Astrocyte of the spinal cord (primary cell): ENCODE measurements around the gene MPPED1.

Source experiments
- DNase-seq: peaks from one replicate; pipeline ENCODE4 v3.0.0; 2011; ENCODE audit warnings: low read depth, low spot score
- H3K4me3 ChIP-seq: 2 replicates; pipeline ENCODE4 v1.5.1; 2011; ENCODE audit warnings: low read depth, mild to moderate bottlenecking, low read length, moderate library complexity
- CTCF ChIP-seq: IDR thresholded peaks from 2 replicates; pipeline ENCODE4 v1.5.1; 2012; ENCODE audit warnings: low read depth, mild to moderate bottlenecking, low read length, inconsistent platforms
- in situ Hi-C: cut with HindIII; loops from 2 replicates; pipeline ENCODE4 v1.10.0; 2017; ENCODE audit warnings: low sequenced_read_pairs

The MPPED1 gene

GRCh38 chr22:43391306-43391705 is 20.5 kb upstream of the MPPED1 start:
- in situ Hi-C loops: no loop called here
- no peak overlapping the region for H3K4me3 ChIP-seq
- TF ChIP-seq CTCF: no peak
- DNase-seq: no peak

DNA sequence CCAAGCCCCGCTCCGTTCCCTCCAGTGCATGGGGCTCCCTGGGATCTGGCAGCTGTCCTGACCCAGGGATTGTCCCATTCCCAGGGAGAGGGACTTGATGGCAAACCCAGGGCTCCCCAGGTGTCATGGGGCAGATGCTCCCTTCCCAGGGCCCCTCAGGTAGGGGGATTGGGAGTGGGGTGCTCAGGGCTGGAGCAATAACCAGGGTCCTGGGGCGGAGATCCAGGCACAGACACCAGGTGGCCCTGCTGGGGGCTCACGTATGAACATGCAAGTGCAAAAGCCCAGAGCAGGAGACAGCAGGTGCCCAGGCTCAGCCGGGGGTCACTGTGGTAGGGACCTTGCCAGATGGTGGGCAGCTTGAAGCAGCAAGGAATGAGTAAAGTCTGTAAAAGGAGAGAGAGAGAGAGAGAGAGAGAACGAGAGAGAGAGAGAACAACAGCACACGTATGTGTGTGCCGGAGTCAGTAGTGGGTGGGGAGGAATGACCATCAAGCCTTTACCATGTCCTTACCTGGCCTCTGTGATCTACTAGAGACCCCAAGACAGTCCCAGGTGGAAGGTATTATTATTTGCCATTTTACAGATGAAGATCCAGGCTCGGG is 19.3 kb upstream of the MPPED1 start:
- no peak for DNase-seq
- H3K4me3 ChIP-seq: no peak overlapping the region
- no peak for TF ChIP-seq CTCF
- in situ Hi-C loops: no loop called here

DNA sequence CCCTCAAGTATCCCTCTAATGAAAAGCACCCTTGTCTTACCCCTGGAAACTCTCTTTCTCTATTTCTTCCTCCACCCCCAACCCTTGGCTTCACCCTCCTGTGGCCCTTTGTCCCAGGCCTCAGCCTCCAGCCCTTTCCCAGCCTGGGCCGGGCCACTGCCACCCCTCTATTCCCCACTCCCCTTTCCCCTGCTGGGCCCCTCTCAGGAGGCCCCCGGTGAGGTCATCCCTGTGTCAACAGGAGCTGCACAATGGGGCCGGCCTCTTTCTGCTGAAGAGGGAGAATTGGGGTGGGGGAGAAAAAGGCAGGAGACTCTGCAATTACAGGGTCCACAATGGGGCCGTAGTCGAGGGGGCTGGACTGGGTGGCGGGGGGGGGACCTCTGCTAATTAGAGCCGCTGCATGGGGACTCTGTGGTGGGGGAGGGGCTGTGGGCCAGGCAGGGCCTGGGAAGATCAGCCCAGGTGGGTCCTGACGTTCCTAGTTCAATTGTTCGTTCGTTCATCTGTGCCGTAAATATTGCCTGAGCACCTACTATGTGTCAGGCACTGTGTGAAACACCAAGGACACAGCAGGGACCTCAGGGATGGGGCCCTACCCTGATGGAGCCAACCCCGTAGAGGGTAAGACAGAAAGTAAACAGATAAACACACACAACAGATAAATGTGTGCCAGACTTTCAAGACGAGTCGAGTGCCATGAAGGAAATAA is 18.5 kb upstream of the MPPED1 start:
- H3K4me3 ChIP-seq: no peak overlapping the region
- TF ChIP-seq CTCF: no peak
- no peak for DNase-seq
- in situ Hi-C loops: no loop called here

DNA sequence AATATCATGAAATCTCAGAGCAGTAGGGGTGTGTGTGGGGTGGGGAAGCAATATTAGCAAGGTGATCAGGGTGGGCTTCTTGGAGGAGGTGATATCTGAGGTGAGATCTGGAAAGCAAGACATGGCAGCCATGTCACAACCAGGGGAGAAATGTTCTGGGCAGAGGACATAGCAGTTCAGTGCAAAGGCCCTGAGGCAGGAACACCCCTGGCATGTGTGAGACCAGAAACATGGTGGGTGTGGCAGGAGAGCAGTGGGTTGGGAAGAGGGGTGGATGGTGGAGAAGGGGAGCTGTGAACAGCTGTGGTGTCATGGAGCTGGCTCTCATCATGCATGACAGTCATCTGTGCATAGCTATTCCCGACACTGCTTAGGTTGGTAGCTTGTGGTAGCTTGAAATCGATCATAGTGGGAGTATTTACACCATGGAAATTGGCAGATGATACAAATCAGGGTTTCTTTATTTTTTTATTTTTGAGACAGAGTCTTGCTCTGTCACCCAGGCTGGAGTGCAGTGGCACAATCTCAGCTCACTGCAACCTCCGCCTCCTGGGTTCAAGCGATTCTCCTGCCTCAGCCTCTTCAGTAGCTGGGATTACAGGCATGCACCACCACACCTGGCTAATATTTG is 17.9 kb upstream of the MPPED1 start:
- no peak overlapping the region for H3K4me3 ChIP-seq
- TF ChIP-seq CTCF: no peak
- DNase-seq: no peak
- in situ Hi-C loops: no loop called here

DNA sequence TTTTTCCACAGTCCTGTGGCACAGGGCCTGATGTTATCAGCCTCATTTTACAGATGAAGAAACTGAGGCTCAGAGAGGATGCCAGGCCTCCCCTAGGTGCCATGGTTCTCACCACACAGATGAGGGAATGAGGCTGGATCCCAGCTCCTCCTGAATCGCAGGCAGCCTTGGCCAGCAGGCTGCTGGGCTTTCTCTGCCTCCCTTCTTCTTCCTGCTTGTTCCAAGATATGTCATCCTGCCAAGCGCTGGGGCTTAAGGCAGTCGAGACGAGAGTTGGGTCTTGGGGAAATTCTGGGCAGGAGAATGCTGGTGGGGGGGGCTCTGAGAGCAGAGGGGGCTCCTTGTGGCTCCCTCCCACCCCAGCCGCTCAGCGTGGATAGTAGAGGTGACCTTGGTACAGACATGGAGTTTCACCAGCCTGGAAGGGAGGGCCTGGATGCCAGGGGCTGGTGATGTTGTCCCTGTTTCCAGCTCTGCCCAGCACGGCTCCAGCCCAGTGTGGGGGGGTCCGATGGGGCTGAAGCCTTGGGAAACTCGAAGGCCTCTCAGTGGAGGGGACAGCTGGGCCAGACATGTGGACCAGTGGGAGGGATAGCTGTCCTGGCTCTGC is 16.6 kb upstream of the MPPED1 start:
- no peak for TF ChIP-seq CTCF
- no peak overlapping the region for H3K4me3 ChIP-seq
- no peak for DNase-seq
- in situ Hi-C loops: no loop called here

DNA sequence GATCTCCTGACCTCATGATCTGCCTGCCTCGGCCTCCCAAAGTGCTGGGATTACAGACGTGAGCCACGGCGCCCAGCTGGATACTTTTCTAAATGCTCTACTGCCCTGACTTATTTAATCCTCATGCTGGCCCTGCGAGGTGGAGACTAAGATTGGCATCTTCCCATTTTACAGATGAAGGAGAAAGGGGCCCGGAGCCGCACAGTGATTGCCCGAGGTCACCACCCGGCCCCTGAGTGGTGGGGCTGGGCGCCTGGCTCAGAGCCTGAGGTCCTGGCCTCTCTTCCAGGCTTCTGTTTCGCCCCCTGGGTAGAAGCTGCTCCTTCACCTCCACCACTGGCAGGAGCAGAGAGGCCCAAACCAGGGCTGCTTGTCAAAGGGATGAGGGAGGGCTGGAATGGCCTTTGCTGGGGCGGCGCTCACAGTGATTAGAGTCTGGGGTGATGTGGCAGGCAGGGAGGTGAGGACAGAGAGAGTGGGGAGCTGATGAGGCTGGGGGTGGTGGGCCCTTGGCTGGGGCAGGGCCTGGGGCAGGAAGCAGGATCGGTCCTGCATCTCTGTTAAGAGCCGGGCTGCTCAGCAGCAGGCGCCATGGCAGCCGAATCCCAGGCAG is 15.4 kb upstream of the MPPED1 start:
- TF ChIP-seq CTCF: no peak
- H3K4me3 ChIP-seq: no peak overlapping the region
- in situ Hi-C loops: no loop called here
- no peak for DNase-seq
